ENCODE measurements around the gene ANKRD55.

DNA sequence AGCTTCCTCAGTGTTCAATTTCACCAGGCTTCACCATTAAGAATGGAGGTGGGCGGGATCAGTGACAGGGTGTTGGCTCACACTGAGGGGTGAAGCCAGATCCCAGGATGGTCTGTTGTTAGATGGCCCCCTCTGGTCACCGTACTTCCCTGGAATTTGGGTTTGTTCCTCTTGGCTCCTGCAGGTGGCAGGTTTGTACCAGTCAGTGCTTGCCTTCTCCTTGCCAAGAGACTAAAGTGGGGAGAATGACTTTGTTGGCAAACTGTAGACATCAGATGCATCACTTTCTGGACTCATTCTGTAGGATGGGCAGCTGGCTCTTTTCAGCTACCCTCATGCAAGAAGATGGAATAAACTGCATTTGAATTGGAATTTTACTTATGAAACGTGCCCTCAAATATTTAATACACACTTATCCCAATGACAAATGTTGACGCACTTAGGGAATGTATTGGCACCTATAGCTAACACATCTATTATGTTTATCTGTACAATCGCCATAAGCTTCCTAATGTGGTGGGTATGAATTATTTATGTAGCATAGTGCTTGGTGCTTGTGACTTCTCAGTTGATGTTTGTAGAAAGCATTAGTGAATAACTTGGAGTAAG, 31.4 kb upstream of the ANKRD55 start:
- TF ChIP-seq POLR2A (IDR thresholded peaks at IDR 0.05; ENCODE audit: low read depth) (no peak), EP300 (IDR thresholded peaks at IDR 0.05) (no peak), POLR2AphosphoS5 (IDR thresholded peaks at IDR 0.05) (no peak)
- TF ChIP-seq, protein P1, sequence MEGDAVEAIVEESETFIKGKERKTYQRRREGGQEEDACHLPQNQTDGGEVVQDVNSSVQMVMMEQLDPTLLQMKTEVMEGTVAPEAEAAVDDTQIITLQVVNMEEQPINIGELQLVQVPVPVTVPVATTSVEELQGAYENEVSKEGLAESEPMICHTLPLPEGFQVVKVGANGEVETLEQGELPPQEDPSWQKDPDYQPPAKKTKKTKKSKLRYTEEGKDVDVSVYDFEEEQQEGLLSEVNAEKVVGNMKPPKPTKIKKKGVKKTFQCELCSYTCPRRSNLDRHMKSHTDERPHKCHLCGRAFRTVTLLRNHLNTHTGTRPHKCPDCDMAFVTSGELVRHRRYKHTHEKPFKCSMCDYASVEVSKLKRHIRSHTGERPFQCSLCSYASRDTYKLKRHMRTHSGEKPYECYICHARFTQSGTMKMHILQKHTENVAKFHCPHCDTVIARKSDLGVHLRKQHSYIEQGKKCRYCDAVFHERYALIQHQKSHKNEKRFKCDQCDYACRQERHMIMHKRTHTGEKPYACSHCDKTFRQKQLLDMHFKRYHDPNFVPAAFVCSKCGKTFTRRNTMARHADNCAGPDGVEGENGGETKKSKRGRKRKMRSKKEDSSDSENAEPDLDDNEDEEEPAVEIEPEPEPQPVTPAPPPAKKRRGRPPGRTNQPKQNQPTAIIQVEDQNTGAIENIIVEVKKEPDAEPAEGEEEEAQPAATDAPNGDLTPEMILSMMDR (IDR thresholded peaks at IDR 0.05) = peak; percentile 29 to 52 (median 29)
